ENCODE data around the gene MYLIP.
A peak's percentile ranks its signal among the peaks of the same experiment; 100 is the strongest.

The MYLIP gene

DNA sequence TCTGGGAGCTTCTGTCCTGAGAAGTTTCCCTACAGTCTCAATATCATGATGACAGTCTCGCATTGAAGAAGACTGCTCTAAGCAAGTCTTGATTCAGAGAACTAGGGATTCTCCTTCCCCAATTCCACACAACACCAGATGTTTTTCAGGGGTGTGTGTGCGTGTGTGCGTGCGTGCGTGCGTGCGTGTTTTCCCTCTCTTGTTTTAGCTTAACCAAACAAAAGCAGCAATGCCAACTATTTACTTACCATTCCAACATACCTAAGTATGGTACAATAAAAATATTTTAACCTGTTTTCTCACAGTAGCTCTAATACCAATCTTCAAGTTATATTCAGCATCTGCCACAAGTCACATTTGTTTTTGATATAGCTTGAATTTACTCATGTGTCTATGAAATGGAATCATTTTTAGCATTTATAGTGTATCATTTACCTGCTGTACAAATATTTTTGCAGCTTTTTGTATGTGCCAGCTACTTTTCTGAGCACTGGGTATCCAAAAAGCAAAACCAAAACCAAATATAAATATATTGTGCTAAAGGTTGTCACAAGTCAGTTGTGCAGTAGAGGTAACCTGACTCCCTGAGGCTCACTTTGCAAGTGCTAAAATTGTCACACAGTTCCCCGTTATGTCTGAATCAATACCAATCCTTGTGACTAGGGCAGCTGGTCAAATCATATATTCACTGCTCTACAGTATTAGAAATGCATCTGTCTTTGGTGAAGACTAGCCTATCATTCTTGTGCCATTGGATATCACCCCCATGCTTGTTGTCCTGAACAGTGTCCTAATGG is 21.7 kb upstream of the MYLIP start:
- DNase-seq (ENCODE audit: low read depth in 2 of 2, low spot score in 1 of 2): no peak

DNA sequence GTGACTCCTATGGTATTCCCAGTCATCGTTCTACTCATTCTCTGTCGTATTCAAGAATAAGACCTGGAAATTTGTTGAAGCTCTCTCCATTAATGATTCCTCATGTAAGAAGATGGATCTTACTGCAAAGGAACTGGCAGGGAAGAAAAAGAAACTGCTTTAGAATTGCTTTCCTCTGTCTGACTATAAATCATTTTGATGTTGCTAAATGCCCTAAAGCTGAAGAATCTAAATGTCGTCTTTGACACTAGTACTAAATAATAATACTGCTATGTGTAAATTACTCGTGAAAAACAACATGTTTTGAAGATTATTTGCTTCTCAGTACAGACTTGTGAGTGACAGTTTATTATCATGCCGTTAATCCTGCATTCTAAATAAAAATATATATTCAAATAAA is 20.5 kb upstream of the MYLIP start:
- no peak for DNase-seq (ENCODE audit: low read depth in 2 of 2, low spot score in 1 of 2)

GRCh38 chr6:16108921-16109658 is 19.8 kb upstream of the MYLIP start:
- no peak for DNase-seq (ENCODE audit: low read depth in 2 of 2, low spot score in 1 of 2)

DNA sequence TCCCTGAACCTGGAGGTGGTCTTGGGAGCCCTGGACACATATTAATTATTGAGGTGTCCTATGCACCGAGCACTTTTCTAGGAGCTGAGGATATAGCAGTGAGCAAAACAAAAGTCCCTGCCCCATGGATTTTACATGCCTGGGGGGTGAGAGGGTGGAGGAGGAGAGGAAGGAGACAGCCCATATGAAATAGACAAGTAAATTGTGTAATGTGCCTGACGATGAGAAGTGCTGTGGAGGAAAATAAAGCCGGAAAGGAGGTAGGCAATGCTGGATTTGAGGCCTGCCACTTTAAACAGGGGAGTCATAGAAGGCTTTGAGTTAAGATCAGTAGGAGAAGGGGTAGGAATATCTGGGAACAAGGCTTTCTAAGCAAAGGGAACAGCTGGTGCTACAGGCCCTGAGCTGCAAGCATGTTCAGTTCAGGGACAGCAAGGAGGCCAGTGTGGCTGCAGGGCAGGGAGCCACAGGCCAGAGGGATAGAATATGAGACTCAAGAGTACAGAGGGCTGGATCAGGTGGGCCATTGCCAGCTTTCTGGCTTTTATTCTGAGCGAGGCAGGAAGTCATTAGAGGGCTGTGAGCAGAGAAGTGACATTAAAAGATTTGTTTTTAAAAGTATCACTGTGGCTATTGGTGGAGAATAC is 19.1 kb upstream of the MYLIP start:
- DNase-seq (ENCODE audit: low read depth in 2 of 2, low spot score in 1 of 2): no peak

DNA sequence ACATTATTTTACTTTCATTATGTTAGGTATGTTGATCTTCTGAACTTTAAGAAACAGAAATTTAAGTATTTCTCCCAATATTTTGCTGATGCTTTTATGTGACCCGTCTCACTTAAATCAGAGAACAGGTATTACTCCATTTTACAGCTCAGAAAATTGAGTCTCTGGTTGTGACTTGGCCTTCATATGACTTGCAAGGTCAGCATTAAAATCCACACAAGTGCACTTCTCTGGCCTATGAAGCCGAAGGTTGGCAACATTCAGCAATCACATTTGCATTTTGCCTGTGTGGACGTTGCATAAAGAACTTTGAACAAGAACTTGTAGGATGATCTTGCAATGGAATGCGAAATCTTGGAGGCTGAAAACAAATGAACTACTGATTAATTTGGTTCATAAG is 10.1 kb upstream of the MYLIP start:
- DNase-seq (ENCODE audit: low read depth in 2 of 2, low spot score in 1 of 2): no peak

- DNase-seq (ENCODE audit: low read depth in 2 of 2, low spot score in 1 of 2): no peak
Observed at GRCh38 chr6:16121339-16121738, 7.5 kb upstream of the MYLIP start.

DNA sequence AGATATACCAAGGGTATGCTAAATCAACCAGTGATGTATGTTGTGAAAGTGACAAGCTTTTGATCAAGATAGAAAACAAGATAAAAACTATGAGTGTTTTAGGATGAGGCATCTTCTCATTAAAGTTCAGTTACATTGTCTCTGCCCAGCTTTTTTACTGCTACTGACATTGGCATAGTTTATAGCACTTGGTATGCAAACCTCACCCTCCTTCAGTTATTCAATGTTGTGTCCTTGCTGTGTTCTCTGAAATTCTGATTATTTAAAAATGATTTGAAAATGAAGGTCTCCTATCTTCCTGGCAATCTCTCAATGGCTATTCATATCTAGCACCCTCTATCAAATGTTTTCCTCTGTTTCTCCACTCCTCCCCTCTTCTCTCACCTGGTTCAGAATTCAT is 6.7 kb upstream of the MYLIP start:
- no peak for DNase-seq (ENCODE audit: low read depth in 2 of 2, low spot score in 1 of 2)

DNA sequence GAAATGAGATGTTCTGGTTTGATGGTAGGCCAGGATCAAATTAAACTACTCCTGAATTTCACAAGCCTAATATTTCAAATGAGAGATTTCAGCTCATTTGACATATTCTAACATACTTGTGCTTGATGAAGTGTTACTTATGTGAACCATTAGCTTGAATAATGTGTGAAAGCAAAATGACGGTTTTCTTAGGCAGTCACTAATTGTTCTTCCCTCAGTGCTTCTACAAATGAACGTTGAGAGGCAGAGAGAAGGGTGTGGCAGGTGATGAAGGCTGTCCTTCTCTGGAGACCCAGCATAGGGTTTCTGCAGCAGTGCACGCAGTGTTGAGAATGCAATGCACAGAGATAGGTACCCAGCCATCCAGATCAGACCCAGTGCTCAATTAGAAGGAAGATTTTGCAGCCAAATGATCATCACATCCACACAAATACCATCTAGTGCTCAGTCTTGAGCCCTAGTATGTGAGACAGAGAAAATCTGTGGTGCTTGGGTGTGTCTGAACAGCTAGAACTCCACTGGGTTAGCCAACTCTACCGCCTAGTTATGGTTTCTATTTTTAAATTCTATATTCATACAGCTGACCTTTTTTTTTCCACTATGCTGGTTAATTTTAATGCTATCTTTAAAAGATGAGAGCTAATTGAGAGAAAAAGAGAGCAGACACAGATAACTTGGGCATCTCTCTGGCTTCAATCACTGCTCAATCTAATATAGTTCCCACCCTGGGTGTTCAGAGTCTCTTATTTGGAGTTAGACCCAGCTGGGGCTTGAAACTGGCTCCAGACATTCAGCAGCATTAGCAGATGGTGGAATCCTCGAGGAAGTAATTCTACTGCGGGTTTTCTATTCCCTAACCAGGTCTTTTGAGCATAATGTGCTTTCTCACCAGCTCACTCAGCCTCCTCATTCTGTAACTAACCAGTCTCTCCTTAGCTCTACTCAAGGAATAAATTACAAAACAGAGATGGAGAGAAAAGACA is 4.4 kb upstream of the MYLIP start:
- DNase-seq (ENCODE audit: low read depth in 2 of 2, low spot score in 1 of 2): no peak

DNA sequence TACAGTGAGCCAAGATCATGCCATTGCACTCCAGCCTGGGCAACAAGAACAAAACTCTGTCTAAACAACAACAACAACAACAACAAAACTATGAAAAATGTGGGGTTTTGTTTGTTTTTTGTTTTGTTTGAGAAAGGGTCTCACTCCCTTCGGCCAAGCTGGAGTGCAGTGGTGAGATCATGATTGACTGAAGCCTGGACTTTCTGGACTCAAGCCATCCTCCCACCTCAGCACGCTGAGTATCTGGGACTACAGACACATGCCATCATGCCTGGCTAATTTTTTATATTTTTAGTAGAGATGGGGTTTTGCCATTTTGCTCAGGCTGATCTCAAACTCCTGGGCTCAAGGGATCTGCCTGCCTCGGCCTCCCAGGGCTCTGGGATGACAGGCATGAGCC is 2.8 kb upstream of the MYLIP start:
- no peak for DNase-seq (ENCODE audit: low read depth in 2 of 2, low spot score in 1 of 2)

GRCh38 chr6:16126861-16127260 is 2.0 kb upstream of the MYLIP start:
- DNase-seq (ENCODE audit: low read depth in 2 of 2, low spot score in 1 of 2): no peak

DNA sequence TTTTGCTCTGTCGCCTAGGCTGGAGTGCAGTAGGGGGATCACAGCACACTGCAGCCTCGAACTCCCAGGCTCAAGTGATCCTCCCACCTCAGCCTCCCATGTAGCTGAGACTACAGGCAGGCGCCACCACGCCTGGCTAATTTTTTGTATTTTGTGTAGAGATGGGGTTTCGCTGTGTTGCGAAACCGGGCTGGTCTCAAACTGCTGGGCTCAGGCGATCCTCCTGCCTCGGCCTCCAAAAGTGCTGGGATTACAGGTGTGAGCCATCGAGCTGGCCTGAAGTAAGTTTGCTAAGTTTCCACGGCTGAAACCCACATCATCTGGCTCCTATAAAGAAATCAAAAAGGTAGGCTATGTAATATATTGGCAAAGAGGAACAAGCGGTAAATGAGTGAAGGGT is 1.4 kb upstream of the MYLIP start:
- no peak for DNase-seq (ENCODE audit: low read depth in 2 of 2, low spot score in 1 of 2)

DNA sequence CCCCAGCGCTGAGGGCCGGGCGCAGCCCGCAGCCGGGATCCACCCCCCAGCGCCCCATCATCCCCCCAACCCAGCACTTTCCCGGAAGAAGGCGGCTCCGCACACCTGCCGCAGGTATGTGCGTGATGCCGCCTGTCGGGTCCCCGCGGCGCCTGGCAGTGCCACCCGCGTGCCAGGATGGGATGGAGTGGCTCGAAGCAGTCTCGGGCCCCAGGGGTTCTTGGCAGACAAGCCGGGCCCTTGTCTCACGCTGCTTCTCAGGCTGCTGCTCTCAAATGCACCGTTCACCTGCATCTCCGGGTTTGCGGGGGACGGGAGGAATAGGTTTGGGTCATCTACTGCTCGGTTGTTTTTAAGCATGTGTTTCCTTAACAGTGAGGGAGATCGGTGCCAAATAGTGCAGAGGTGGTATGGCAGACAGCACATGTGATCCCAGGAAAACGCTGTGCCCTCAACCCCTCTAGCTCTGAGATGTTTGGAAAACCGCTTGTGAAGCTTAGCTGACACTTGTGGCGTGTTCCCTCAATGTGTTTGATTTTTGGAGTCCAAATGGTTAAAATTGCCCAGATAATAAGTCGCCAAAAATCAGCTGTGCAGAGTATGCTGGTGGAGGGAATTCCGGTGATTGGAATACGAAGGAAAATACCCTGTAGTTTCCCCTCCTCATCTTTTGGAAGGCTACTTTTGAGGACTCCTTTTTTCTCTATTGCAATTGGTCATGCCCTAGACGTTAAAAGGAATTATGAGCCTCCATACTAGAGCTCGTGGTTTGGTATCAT is 926 bp downstream of the MYLIP start:
- no peak for DNase-seq (ENCODE audit: low read depth in 2 of 2, low spot score in 1 of 2)

GRCh38 chr6:16130437-16130891 is 1.6 kb downstream of the MYLIP start:
- no peak for DNase-seq (ENCODE audit: low read depth in 2 of 2, low spot score in 1 of 2)

DNA sequence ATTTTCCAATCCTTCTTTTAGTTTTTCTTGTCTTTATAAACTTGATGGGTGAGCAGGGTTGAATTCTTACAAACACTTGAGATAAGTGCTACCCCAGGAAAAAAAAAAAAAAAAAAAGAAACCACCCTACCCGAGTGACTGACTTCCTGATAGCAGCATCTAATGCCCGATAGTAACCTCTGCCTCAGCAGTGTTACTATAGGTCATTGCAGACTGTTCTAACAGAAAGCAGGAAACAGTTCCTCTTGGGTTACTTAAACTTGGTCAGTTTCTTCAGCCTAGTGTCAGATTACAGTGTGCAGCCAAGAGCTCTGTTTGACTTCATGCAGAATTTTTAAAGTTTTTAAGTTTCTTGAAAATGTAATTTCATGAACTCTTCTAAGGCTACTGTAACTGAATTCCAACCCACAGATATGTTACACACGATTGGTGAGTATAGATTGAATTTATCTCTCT is 2.1 kb downstream of the MYLIP start:
- no peak for DNase-seq (ENCODE audit: low read depth in 2 of 2, low spot score in 1 of 2)

DNA sequence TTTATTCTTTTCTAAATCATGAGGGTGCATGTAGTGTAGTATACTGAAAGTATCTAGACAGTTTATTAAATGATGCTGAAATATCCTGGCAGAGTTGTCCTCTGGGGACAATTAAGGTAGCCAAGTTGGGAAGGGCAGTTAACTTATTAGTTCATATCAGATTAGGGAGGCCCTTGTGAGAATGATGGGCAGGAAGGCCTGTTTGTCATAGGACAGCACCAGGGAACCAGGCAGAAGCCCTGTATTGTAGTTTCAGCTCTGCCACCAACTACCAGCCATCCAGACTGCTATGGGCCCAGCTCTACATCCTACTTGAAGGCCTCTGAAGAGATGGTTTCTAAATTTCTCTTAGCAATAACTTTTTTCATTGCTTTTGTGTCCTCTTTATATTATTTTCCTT is 4.0 kb downstream of the MYLIP start:
- no peak for DNase-seq (ENCODE audit: low read depth in 2 of 2, low spot score in 1 of 2)

- DNase-seq (ENCODE audit: low read depth in 2 of 2, low spot score in 1 of 2): no peak
Observed at GRCh38 chr6:16134430-16134829, 5.5 kb downstream of the MYLIP start.

GRCh38 chr6:16135066-16135465 is 6.2 kb downstream of the MYLIP start:
- DNase-seq (ENCODE audit: low read depth in 2 of 2, low spot score in 1 of 2): no peak

- no peak for DNase-seq (ENCODE audit: low read depth in 2 of 2, low spot score in 1 of 2)
Observed at GRCh38 chr6:16136091-16136490, 7.2 kb downstream of the MYLIP start.

DNA sequence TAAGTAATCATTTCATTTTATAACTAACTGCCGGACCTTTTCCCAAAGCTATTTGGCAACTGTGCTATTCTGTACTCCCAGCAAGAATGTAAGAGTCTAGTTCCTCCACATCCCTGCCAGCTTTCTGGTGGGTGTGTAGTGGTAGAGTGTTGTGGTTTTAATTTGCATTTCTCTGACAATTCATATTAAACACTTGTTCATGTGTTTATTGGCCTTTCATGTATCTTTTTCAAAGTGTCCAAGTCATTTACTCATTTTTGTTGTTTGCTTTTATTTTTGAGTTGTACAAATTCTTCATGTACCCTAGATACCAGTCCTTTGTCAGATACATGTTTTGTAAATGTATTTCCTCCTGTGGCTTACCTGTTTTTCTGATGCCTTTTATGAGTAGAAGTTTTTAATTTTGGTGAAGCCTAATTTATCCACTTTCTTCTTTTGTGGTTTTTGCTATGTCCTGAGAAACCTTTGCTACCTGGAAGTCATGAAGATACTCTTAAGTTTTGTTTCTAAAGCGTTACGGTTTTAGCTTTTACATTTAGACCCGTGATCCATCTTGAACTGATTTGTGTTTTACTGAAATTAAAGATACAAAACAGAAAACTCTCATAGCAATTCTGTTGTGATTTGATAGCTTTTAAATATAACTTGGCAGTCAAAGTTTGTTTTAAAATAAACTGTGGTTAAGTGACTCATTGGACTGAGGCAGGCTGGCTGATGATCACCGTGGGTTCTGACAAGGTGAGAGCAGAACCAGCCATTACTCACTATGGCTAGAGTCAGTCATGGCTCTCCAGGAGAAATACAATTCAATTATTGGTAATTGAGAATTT is 8.0 kb downstream of the MYLIP start:
- DNase-seq (ENCODE audit: low read depth in 2 of 2, low spot score in 1 of 2): peak in 1 of 2 donors; percentile 21
